HG02588 (cell line): ENCODE measurements around the gene LPP.

Experiments used
- ATAC-seq: cut with Tn5 transposase; IDR thresholded peaks from one replicate; pipeline ENCODE4 v1.9.1; 2021; ENCODE audit warnings: mild to moderate bottlenecking, moderate library complexity; ENCODE audit not compliant: unreplicated experiment

LPP gene

DNA sequence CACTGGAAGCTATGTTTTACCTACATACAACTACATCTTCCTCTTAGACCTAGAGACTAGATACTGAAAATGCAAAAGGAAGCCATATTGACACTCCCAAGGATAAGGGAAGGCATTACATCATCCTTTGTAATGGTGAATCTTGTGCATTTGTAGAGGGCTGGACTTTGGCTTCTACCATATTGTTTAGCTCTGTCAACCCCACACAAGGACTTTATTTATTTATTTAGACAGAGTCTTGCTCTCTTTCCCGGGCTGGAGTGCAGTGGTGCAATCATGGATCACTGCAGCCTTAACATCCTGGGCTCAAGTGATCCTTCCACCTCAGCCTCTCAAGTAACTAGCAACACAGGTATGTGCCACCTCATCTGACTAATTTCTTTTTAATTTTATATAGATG lies 686.3 kb downstream of the LPP start:
- no peak for ATAC-seq

DNA sequence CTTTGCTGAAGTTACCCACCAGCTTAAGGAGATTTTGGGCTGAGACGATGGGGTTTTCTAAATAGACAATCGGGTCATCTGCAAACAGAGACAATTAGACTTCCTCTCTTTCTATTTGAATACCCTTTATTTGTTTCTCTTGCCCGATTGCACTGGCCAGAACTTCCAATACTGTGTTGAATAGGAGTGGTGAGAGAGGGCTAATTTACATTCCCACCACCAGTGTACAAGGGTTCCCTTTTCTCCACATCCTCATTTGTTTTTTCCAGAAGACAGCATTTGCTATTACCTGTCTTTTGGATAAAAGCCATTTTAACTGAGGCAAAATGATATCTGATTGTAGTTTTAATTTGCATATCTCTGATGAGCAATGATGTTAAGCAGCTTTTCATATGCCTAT lies 687.9 kb downstream of the LPP start:
- no peak for ATAC-seq

DNA sequence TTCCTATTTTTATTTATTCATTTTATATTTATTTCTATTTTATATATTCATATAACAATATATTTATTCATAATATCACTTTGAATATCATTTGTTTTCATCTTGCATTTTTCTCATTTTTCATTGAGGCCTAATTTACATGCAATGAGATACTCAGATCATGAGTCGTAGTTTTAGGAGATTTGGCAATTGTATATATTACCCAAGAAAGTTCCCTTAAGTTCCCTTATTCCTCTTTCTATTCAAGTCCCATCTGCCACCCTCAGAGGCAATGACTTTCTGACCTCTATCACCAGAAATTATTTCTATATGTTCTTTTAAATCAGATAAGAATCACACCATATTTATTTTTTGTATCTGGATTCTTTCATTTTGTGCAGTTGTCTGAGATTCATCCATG lies 688.7 kb downstream of the LPP start:
- no peak for ATAC-seq

DNA sequence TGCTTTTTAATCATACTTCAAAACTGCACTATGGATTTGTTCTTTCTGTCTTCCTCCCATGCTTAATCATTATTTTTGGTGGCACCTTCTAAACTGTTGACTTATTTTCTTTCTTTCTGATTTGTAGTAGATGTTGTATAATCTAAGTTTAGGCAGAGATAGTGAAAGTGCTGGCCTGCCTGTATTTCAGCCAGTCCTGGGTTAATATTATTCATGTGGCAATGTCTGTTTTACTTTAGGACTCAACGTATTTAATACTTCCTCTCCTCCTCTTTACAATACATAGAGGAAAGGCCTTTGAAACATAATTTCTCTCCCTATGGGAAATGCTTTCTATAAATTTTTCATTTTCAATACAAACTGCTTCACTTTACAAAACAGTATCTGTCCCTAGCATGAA lies 690.1 kb downstream of the LPP start:
- no peak for ATAC-seq

DNA sequence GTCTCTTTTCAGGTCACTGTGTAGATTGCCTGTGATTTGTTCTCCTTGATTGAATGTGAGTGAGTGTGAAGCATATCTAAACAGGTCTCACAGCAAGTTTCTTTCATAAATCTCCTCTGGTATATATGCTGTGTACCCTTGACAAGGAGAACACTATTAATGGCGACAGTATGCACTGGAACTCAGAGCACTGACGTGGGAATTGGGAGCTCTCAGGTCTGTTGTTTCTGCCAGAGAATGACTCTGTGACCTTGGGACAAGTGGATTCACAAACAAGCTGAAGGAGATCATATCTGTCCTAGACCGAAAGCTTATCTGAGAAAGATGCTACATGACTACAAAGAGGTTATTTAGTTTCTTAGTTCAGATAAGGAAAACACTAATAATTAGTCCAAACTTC lies 691.6 kb downstream of the LPP start:
- no peak for ATAC-seq

DNA sequence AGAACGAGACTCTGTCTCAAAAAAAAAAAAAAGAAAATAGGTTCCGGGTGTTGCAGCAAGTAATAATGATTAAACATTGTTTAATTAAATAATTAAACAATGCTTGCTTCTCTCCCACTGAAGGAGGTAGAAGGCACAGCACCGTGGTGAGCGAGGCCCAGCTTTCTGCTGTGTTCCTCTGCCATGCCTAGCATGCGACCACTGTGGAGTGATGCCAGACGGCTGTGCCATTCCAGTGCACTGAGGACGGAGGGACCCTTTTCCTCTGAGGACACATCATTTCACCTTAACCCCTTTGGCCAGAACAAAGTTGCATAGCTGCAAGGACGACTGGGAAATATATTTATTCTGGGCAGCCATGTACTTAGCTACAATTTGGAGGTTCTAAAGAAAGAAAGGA lies 695.0 kb downstream of the LPP start:
- ATAC-seq = no peak

DNA sequence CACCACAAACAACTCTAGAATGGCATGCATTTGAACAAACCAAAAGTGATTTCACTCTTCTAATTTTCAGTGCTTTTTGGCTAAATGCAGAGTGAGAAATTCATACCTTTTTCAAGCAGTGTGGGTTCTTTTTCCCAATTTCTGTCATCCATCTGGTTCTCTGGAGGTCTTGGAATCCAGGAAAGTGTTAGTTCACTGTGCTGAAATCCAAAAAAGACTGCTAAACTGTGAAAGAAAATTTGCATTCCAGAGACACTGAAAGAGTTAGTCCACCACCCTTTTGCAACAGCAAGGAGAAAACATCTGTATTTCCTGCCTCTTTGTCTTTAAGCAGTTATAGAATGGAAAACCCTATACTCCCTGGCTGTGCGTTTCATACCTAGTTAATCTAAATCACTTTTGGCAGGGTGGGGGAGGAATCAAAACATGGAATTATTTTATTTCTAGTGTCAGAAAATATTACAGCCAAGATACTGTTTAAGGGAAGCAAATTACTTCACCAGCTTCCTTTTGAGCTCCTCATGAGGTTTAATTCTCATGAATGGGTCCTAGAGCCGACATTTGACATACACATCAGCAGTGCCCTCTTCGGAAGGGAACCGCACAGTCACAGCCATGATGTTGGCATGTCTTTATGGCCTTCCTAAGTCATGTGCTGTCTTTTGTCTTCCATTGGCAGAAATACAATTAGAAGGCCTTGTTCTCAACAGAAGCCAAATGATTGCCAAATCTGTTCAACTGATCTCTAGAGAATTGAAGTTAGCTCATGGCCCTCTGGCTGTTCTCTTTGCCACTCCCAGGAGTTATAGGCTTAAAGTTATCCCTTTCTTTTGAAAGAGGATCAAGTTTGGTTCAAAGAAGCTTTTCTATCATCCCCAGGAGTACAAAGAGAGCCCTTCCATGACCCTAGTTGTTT lies 700.2 kb downstream of the LPP start:
- ATAC-seq = no peak

DNA sequence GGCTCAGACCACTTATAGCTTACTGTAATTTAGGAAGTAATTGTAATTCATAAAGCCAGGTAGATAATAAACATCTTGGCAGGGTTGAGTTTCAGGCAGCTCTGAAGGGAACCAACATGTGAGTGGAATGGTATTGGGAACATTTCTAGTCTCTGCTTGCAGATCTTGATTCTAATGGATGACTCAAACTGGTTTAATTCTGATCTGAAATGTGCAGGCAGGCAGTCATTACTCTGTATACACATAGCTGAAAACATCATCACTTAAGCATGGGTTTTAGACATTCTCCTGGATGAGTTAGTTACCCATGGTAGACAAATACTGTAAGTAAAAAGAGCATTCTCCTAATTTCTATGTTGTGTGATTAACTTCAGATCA lies 700.8 kb downstream of the LPP start:
- no peak for ATAC-seq

DNA sequence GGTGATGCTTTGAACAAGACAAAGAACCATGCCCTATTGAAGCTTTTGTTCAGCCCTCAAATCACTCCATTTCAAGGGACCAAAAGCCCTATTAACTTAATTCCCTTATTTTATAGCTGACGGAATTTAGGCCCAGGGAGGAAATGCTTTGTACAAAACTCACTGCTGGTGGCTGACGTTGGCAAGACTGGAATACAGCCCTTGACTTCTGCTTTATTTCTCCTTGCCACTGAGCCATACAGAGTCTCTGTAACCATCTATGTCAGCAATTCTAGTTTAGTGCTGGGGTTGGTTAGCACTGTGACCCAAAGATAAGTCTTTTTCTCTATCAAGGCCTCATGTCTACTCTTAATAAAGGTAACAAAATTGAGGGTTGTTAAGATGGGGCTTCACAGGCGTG lies 701.7 kb downstream of the LPP start:
- no peak for ATAC-seq

DNA sequence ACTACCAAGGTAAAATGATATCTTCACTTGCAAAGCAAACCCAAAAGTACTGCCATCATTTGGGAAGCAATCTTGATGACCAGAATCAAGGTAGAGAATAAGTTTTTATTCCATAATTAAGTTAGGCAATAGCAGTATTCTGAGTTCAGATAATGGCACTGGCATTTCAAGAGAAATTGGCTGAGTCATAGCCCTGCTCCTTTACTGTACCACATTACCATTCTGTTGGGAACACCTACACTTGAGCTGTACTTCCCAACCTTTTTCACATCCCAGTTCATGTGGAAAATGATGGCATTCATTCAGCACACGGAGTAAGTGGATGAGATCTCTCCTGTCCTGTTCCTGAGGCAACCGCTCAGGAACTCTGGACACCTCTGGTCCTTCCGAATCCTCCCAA lies 706.2 kb downstream of the LPP start:
- no peak for ATAC-seq

DNA sequence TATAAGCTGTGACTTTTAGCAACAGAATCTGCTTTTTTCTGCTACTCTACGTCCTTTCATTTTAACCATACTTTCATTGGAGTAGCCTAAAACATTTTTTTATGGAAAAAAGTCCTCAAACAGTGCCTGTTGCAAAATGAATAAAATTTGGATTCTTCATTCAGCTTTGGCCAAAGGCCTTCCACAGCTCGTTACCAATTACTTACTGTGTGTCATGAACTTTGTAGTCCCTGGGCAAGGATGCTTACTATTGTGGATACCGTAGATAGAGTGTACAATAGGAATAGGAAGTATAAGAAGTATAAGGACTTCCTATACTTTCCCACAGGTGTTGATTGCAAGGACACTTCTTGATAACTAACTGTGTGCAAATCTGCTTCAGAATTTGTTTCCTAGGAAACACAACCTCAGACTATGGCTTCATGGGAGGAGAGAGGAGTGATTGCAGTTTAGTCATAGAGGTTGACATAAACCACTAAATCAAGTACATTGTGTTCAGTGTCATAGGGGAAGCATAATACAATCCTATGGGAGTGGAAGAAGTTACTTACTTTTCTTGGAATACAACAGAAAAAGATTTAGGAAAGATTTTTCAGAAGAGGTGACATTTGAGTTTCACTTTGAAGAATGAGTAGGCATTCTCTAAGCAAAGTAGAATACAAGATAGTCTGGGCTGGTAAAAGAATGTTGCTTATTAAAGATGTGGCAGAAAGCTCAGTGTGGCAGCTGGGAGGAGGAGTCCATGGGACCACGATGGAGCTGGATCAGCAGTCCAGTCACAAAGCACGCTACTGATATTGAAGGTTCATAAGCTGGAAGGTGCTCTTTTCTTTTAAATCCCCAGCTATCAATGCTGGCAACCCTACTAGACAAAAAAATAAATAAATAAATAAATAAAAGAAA lies 708.1 kb downstream of the LPP start:
- ATAC-seq = no peak

DNA sequence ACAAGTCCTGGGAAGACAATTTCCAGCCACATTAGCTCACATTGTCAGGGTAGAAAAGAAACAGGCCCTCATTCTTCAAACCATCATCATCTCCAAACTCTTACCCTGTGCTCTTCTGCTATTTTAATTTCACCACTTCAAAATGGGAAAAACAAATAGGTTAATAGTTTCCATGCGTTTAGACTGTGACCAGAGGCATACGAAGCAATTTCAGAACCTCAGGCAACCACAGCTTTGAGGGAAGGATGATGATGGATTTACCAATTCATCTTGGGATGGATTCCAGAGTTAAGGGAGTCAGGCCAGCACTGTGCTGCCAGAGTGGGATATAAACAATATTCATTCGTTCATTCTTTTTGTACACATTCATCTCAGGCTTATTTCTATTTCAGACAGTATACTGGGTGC lies 710.0 kb downstream of the LPP start:
- no peak for ATAC-seq

DNA sequence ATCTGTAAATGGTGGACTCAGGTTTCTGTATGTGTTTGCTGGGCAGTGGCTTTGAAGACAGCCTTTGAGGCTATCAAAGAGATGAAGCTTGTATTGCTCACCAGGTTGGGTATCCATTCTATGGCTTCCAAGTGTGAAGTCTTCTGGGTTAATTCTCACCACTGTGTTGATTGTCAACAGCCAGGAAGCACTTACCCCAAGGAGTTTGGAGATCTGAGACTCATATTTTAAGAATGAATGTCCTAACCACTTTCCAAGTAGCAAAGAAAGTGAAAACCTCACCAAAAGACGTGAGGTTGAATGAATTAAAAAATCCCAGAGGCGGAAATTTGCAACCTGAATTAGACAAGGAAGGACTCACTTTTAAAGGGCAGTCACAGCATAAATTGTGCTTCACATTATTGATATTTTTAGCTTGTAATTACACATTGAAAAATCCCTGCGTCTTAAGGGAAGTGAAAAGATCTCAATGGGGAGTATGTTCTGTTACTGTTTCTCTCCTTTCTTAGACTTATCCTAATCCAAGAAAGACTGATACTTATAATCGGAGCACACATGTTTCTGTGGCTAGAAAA lies 713.8 kb downstream of the LPP start:
- ATAC-seq = no peak

DNA sequence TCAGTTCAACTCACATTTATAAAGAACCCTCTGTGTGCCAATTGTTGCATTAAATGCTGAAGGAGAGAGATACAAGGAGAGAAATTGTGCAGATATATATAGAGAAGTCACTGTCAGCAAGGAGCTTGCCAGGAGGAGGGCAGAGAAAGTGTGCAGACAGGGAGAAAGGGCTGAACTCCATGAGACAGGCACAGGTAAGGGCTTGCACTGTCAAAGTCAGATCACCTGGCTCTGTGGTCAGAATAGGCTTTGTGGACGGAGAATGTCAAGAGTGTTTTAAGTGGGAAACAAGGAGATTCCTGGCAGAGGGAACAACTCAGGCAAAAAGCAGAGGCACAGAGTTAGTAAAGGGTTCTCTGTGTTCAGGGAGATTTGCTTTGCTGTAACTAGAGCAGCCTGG lies 714.8 kb downstream of the LPP start:
- no peak for ATAC-seq

DNA sequence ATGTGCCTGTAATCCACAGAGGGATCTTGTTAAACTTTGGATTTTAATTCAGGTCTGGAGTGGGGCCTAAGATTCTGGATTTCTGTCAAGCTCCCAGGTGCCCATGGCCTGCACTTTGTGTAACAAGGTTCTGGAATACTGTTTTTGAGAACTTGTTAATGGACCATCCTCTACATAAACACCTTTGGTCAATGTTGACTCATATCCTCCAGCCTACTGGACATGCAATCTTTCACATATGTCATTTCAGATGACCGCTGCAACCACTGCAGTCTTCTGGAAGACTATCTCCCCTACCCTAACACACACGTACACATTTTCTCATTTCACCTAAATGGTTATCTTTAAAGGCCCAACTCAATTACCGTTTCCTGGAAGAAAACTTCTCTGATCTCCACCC lies 715.7 kb downstream of the LPP start:
- no peak for ATAC-seq

DNA sequence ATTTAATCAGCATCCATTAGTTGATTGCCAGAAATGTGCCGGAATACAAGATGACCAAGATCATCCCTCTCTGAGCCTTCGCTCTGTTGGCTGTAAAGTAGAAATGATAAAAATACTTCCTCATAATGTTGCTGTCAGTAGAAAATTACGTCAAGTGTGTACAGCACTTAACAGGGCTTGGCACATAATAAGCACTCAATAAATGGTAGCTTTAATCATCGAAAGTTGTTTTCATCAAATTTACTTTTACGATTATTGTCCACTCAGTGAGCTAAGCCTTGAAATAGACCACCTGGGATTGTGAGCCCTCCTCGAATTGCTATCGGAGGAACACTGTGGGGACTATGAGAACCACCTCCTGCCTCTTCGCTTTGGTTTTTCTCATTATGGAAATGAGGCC lies 716.5 kb downstream of the LPP start:
- no peak for ATAC-seq

DNA sequence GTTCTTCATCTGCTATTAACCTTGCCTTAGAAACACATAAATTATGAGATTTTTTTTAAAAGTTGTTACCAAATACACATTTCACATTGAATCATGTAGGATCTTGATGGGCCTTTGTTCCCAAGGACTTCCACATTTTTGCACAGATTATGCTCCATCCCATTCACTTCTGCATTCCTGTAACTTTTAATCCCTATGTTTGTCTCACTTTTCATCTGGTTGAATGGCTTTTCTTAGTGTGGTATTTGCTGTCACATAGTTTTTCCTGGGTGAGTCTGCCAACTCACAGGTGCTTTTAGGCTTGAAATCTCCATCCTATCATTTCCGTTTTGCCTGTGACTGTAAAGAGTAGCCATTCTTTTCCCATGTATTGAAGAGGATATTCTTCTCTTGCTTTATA lies 720.6 kb downstream of the LPP start:
- no peak for ATAC-seq

DNA sequence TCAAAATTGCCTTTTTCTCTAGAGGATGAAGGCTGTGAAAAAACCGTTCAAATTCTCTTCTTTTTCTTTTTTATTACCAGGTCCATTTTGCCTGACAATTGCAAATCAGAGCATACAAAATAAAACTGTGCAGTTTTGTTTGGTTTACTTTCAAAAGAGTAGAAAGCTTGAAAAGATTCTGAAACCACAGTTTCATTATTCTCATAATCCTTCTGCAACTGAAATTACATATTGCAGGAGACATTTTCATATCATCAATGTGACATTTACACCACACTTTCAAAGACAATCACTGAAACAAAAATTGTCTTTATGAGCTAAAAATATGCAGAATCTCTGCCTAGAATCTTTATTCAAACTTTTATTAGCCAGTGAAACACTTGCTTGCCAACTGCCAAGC lies 721.5 kb downstream of the LPP start:
- no peak for ATAC-seq

DNA sequence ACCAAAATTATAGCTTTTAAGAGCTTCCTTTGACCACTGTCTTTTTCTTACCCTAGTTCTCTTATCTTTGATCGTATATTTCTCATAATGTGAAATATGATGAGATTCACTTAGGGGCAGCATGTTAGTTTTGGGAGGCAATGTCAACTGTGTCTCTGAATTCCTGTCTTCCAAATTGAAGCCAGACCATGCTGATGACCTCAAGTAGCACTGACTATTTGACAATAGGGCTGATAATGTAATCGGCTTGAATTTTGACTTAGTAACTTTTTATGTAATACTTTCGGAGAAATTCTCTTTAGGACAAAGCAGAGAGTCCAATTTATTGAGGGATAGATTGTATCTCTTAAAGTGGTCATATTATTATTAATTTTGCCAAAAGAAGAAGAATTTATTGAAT lies 722.4 kb downstream of the LPP start:
- no peak for ATAC-seq

DNA sequence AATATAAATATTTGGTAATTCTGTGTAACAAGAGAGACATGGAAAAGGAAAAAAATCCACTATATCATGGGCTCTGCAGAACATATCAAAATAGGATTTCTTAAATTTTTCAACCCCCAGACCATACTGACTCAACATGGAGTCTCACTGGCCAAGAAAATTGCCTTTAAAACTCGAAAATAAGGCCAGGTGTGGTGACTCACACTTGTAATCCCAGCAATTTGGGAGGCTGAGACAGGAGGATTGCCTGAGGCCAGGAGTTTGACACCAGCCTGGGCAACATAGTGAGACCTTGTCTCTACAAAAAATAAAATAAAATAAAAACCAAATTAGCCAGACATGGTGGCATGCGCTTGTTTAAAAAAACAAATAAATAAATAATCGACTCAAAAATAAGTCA lies 723.4 kb downstream of the LPP start:
- ATAC-seq = no peak

DNA sequence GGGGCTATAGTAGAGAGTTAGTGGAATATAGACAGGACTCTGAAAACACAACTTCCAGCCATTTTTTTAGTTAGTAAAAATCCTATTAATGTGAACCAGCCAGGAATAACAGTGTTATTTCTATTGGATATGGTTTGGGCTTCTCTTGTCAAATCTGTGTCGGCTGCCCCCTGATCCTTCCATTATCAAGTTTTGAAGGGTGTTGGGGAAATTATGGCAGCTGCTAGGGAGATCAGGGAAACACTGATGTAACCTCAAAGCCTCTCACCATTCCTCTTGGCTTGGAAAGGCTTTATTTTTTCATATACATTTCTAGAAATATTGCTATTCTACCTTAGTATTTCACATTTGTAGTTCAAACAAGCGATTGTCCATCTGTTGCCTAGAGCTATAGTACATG lies 724.1 kb downstream of the LPP start:
- ATAC-seq = no peak
